ENCODE results near the gene VWA3A. TPM values are rescaled to one million over a fixed set of nuclear protein-coding genes. Genes with fewer than 3 reads are reported as not detected.

VWA3A gene
- total and polyA plus RNA-seq, 2 donors (not counting 3 experiments of a cell fraction or from before 2014, with no cell fraction given) = 0.12 to 0.84 TPM

GRCh38 chr16:22124583-22125284, 32.4 kb downstream of the VWA3A start:
- no peak for DNase-seq (ENCODE audit: low read depth, low spot score)
- Histone ChIP-seq H3K9ac (replicated peaks; ENCODE audit: extremely low read depth, insufficient read depth, low read length) (no peak overlapping the region), H3K27me3 (ENCODE audit: control insufficient read depth in 2 of 2, insufficient read depth in 2 of 2, low read length in 2 of 2) (peaks cover 0 to 3% of the 10 kb centered on the region in 2 experiments), H3K79me2 (ENCODE audit: control insufficient read depth, insufficient read depth, low read length) (no peaks in the 10 kb centered on the region), H3K4me1 (ENCODE audit: control insufficient read depth, extremely low read depth, insufficient read depth, low read length) (no peaks in the 10 kb centered on the region), H3K9me1 (replicated peaks; ENCODE audit: control insufficient read depth, extremely low read depth, insufficient read depth, low read length) (no peaks in the 10 kb centered on the region), H3K9me3 (replicated peaks; ENCODE audit: control insufficient read depth, insufficient read depth, low read length) (no peaks in the 10 kb centered on the region), H3K4me3 (replicated peaks in 1 of 3; ENCODE audit: insufficient read depth in 1 of 3, low read depth in 1 of 3, low read length in 3 of 3) (no peak overlapping the region), H3K36me3 (ENCODE audit: control insufficient read depth in 2 of 2, extremely low read depth in 1 of 2, insufficient read depth in 2 of 2, low read length in 2 of 2) (no peaks in the 10 kb centered on the region), H2AFZ (ENCODE audit: low read depth, low read length) (no peak overlapping the region), H3K27ac (ENCODE audit: insufficient read depth, low read depth, low read length) (no peak overlapping the region), H3K4me2 (ENCODE audit: insufficient read depth, low read length) (no peak overlapping the region), H4K20me1 (replicated peaks; ENCODE audit: control insufficient read depth, extremely low read depth, insufficient read depth, low read length) (no peaks in the 10 kb centered on the region)
- CTCF ChIA-PET = interaction anchor here (1.3 kb wide), 1 partner anchor 26 kb away, joined by 3 read pairs; no protein-coding TSS in a partner anchor
- TF ChIP-seq MYC (IDR thresholded peaks at IDR 0.05; ENCODE audit: low read depth, low read length) (no peak), POLR2A (IDR thresholded peaks at IDR 0.05; ENCODE audit: low read depth, low read length) (no peak), FOS (IDR thresholded peaks at IDR 0.05; ENCODE audit: borderline replicate concordance, insufficient read depth, low read length) (no peak), GATA2 (IDR thresholded peaks at IDR 0.05; ENCODE audit: insufficient read depth, insufficient read length, low read depth, low read length) (no peak), JUN (IDR thresholded peaks at IDR 0.05; ENCODE audit: borderline replicate concordance, insufficient read depth, insufficient read length, low read depth) (no peak), EZH2 (IDR thresholded peaks at IDR 0.05; ENCODE audit: borderline replicate concordance, low read depth, low read length, severe bottlenecking) (no peak), POLR2AphosphoS5 (IDR thresholded peaks at IDR 0.05; ENCODE audit: insufficient read depth, low read depth, low read length) (no peak), MAX (IDR thresholded peaks at IDR 0.05; ENCODE audit: insufficient read depth, insufficient read length) (no peak), CTCF (IDR thresholded peaks at IDR 0.05; ENCODE audit: extremely low read depth in 1 of 2, insufficient read depth in 1 of 2, low read depth in 1 of 2, low read length in 2 of 2) (no peak)
- POLR2A ChIA-PET = no interaction called here
- intact Hi-C loops (cut with micrococcal nuclease) = loop anchor here (5.0 kb wide), 1 partner anchor 48 kb away; no protein-coding TSS in a partner anchor
- FAIRE-seq = no peak
- BruUV-seq (replicated peaks) = no TSS peak
- dilution Hi-C loops (cut with MboI; ENCODE audit: extremely low pct_ligation_motif_present, low sequenced_read_pairs) = no loop called here

Measured in endothelial cell of umbilical vein (primary cell).